Kidney (tissue), 14 donors: Measurements from ENCODE around the gene GNG7. TPM values are rescaled to one million over a fixed set of nuclear protein-coding genes. Genes with fewer than 3 reads are reported as not detected.

Source experiments
- DNase-seq, 5 donors: peaks; one replicate each; pipeline ENCODE4 v3.0.0-alpha.2; 2013 to 2020
- FAIRE-seq: peaks from 2 replicates; lab custom pipeline; 2012; peaks lifted over from hg19 to GRCh38; lab: Jason Lieb, UNC
- H3K27ac ChIP-seq, 2 donors: one replicate each; pipeline ENCODE4 v1.7.0; 2013; ENCODE audit warnings: low read depth in 2 of 2, low read length in 2 of 2, inconsistent platforms in 1 of 2
- H3K27me3 ChIP-seq: one replicate; pipeline ENCODE4 v1.7.1; 2013; ENCODE audit warnings: low read length, inconsistent platforms; ENCODE audit not compliant: control insufficient read depth, insufficient read depth
- H3K36me3 ChIP-seq, 3 donors: one replicate each; pipeline versions ENCODE4 v1.7.0 to v1.7.1; 2013; ENCODE audit warnings: low read length in 3 of 3, control low read depth in 1 of 3, inconsistent platforms in 1 of 3; ENCODE audit not compliant: insufficient read depth in 3 of 3, control insufficient read depth in 2 of 3
- H3K4me1 ChIP-seq, 3 donors: one replicate each; pipeline versions ENCODE4 v1.7.0 to v1.7.1; 2013; ENCODE audit warnings: low read length in 3 of 3, inconsistent platforms in 1 of 3, low read depth in 1 of 3; ENCODE audit not compliant: control insufficient read depth in 2 of 3, insufficient read depth in 2 of 3
- H3K4me3 ChIP-seq, 3 donors: one replicate each; pipeline versions ENCODE4 v1.7.0 to v1.8.1; 2013; ENCODE audit warnings: low read length in 3 of 3, control low read depth in 1 of 3, inconsistent platforms in 1 of 3
- H3K9ac ChIP-seq, 3 donors: one replicate each; pipeline versions ENCODE4 v1.7.0 to v1.7.1; 2013; ENCODE audit warnings: low read length in 3 of 3, control low read depth in 1 of 3, inconsistent platforms in 1 of 3
- H3K9me3 ChIP-seq, 3 donors: one replicate each; pipeline versions ENCODE4 v1.7.0 to v1.7.1; 2013; ENCODE audit warnings: low read length in 3 of 3, control low read depth in 1 of 3, inconsistent platforms in 1 of 3; ENCODE audit not compliant: control insufficient read depth in 2 of 3, insufficient read depth in 1 of 3
- CTCF ChIP-seq: IDR thresholded peaks from 3 replicates; pipeline ENCODE4 v1.5.1; 2012; ENCODE audit warnings: mild to moderate bottlenecking, moderate library complexity, borderline replicate concordance; ENCODE audit not compliant: insufficient read depth; ENCODE audit errors: extremely low read depth
- intact Hi-C: fragments of 100-400 bp; cut with DNase I; formaldehyde crosslinking; loops from one replicate; pipeline ENCODE4 v1.11.1; 2022
- polyA plus RNA-seq: library from polyadenylated mRNA; stranded (reverse); fragments of 350-450 nt; fragmentation: Illumina TruSeq; extraction: RNeasy Lipid Tissue Mini Kit (QIAGEN cat#74804); gene quantifications from one replicate; pipeline ENCODE4 v1.2.3, GENCODE V29; 2014; ENCODE audit warnings: low read depth, low replicate concordance; ENCODE audit not compliant: insufficient read depth
- total RNA-seq: library from RNA; stranded (reverse); fragmentation: NEBNext Ultra II Directional; extraction: Animal tissue kit (Norgen Biotek cat#: 25700); gene quantifications from one replicate; pipeline ENCODE4 v1.2.1, GENCODE V29; 2021
- donor health status: control.
- donor health status: control.
- donor health status: control.
- donor health status: control.
- donor health status: control.
- donor health status: DM: yes; HTN: yes; CAD: no.
- donor health status: Normal renal cell carcinoma (clear cell type).

GNG7 gene
- total and polyA plus RNA-seq, 2 donors from 2014 or later = 9.9 to 13.4 TPM

GRCh38 chr19:2604747-2605329 lies 97.7 kb downstream of the GNG7 start:
- no peak overlapping the region for H3K27ac ChIP-seq
- H3K9me3 ChIP-seq = no peaks in the 10 kb centered on the region
- TF ChIP-seq CTCF = no peak

GRCh38 chr19:2603334-2603733 lies 99.2 kb downstream of the GNG7 start:
- peak in 1 of 5 donors; percentile 85 for DNase-seq
- no peak overlapping the region for H3K4me3 ChIP-seq
- peaks cover 0 to 5% (median 0%) of the 10 kb centered on the region in 3 donors for H3K4me1 ChIP-seq
- no peak for FAIRE-seq
- H3K9ac ChIP-seq = peak overlapping the region in 2 of 3 donors; percentile 24 to 35
- TF ChIP-seq CTCF = no peak
- intact Hi-C loops = no loop called here
- H3K9me3 ChIP-seq = no peaks in the 10 kb centered on the region
- H3K36me3 ChIP-seq = no peaks in the 10 kb centered on the region
- peak overlapping the region; percentile 17 to 63 for H3K27ac ChIP-seq
- H3K27me3 ChIP-seq = no peaks in the 10 kb centered on the region

More at GRCh38 chr19:2604747-2605329, 97.7 kb downstream of the GNG7 start:
- DNase-seq (no peak), FAIRE-seq (no peak)
- intact Hi-C loops = no loop called here
- Histone ChIP-seq H3K9ac (no peak overlapping the region), H3K4me3 (no peak overlapping the region), H3K27me3 (no peaks in the 10 kb centered on the region), H3K36me3 (no peaks in the 10 kb centered on the region), H3K4me1 (peaks cover 0 to 4% (median 0%) of the 10 kb centered on the region in 3 donors)

- Histone ChIP-seq H3K27ac (peak overlapping the region; percentile 17 to 55), H3K36me3 (no peaks in the 10 kb centered on the region), H3K4me1 (peaks cover 0 to 5% (median 0%) of the 10 kb centered on the region in 3 donors), H3K9me3 (no peaks in the 10 kb centered on the region), H3K27me3 (no peaks in the 10 kb centered on the region), H3K4me3 (peak overlapping the region in 1 of 3 donors; percentile 52), H3K9ac (peak overlapping the region in 1 of 3 donors; percentile 42)
- TF ChIP-seq CTCF = no peak
- DNase-seq (peak; percentile 71 to 93 (median 72)), FAIRE-seq (no peak)
- intact Hi-C loops = no loop called here
Measured at GRCh38 chr19:2602391-2603181, 99.9 kb downstream of the GNG7 start.
